T-helper 2 cell treated with Interferon-gamma antibody and Interleukin-4, amounts not matched to agents 100 ng/mL and 5 ng/mL, for 36 hours (primary cell): Measurements from ENCODE around the gene ACTR3C. TPM values are rescaled to one million over a fixed set of nuclear protein-coding genes. Genes with fewer than 3 reads are reported as not detected.

Source experiments
- intact Hi-C: fragments of 100-400 bp; cut with micrococcal nuclease; formaldehyde crosslinking; loops from one replicate; pipeline ENCODE4 v1.15.1; 2023
- total RNA-seq: library from RNA; stranded (reverse); gene quantifications from 2 replicates; pipeline ENCODE4 v1.2.3, GENCODE V29; 2022

Gene ACTR3C
- total RNA-seq, 1 donor from 2014 or later: 11.0 TPM

- intact Hi-C loops: no loop called here
Measured at GRCh38 chr7:150337179-150337578, 13.8 kb upstream of the ACTR3C start.

GRCh38 chr7:150336746-150337145 lies 13.4 kb upstream of the ACTR3C start:
- intact Hi-C loops: no loop called here

GRCh38 chr7:150335774-150336112 lies 12.4 kb upstream of the ACTR3C start:
- intact Hi-C loops: no loop called here

- intact Hi-C loops: no loop called here
Measured at GRCh38 chr7:150335108-150335773, 11.9 kb upstream of the ACTR3C start.

GRCh38 chr7:150334108-150334507 lies 10.8 kb upstream of the ACTR3C start:
- intact Hi-C loops: no loop called here

- intact Hi-C loops: no loop called here
Measured at GRCh38 chr7:150333659-150334058, 10.3 kb upstream of the ACTR3C start.

- intact Hi-C loops: no loop called here
Measured at GRCh38 chr7:150332852-150333635, 9.7 kb upstream of the ACTR3C start.

- intact Hi-C loops: no loop called here
Measured at GRCh38 chr7:150330211-150330885, 7.0 kb upstream of the ACTR3C start.

GRCh38 chr7:150329331-150330120 lies 6.2 kb upstream of the ACTR3C start:
- intact Hi-C loops: no loop called here

- intact Hi-C loops: no loop called here
Measured at GRCh38 chr7:150327308-150327707, 4.0 kb upstream of the ACTR3C start.

GRCh38 chr7:150326657-150327268 lies 3.4 kb upstream of the ACTR3C start:
- intact Hi-C loops: no loop called here

- intact Hi-C loops: no loop called here
Measured at GRCh38 chr7:150325901-150326300, 2.6 kb upstream of the ACTR3C start.

GRCh38 chr7:150325110-150325611 lies 1.8 kb upstream of the ACTR3C start:
- intact Hi-C loops: no loop called here

GRCh38 chr7:150324373-150324961 lies 1.1 kb upstream of the ACTR3C start:
- intact Hi-C loops: loop anchor here (5.0 kb wide), 1 partner anchor 452 kb away; the partner anchor contains the start of gene ATP6V0E2

- intact Hi-C loops: loop anchor here (1.0 to 5.0 kb wide), 4 partner anchors 45 to 452 kb away; partner anchors contain the start of genes ATP6V0E2, REPIN1 and ZNF775
Measured at GRCh38 chr7:150323682-150324372, 482 bp upstream of the ACTR3C start.

GRCh38 chr7:150322114-150322832 lies 1.1 kb downstream of the ACTR3C start:
- intact Hi-C loops: loop anchor here (2.0 to 5.0 kb wide), 3 partner anchors 47 to 450 kb away; partner anchors contain the start of genes ATP6V0E2 and REPIN1

GRCh38 chr7:150321788-150322113 lies 1.6 kb downstream of the ACTR3C start:
- intact Hi-C loops: loop anchor here (2.0 to 5.0 kb wide), 3 partner anchors 47 to 449 kb away; partner anchors contain the start of genes ATP6V0E2 and REPIN1

- intact Hi-C loops: no loop called here
Measured at GRCh38 chr7:150317748-150318444, 5.4 kb downstream of the ACTR3C start.
